ENCODE data around the gene RDH5.

RDH5 gene

GRCh38 chr12:55681142-55682077, 38.8 kb upstream of the RDH5 start:
- DNase-seq (ENCODE audit: low read depth), result peak; percentile 42
- H3K4me3 ChIP-seq (ENCODE audit: low read depth, low read length), result no peak overlapping the region
- TF ChIP-seq CTCF (conservative IDR thresholded peaks at IDR 0.05; ENCODE audit: low read depth, low read length), result peak; percentile 47

GRCh38 chr12:55682087-55682796, 38.0 kb upstream of the RDH5 start:
- H3K4me3 ChIP-seq (ENCODE audit: low read depth, low read length), result no peak overlapping the region
- no peak for DNase-seq (ENCODE audit: low read depth)
- TF ChIP-seq CTCF (conservative IDR thresholded peaks at IDR 0.05; ENCODE audit: low read depth, low read length), result no peak

DNA sequence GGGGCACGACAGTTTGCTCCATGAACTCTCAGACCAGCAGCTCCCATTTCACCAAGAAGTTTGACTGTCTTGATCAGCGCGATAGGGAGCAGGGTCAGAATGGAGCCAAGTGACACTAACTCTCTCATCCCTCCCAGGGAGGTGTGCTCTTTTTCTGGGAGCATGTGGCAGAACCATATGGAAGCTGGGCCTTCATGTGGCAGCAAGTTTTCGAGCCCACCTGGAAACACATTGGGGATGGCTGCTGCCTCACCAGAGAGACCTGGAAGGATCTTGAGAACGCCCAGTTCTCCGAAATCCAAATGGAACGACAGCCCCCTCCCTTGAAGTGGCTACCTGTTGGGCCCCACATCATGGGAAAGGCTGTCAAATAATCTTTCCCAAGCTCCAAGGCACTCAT, 36.5 kb upstream of the RDH5 start:
- no peak for DNase-seq (ENCODE audit: low read depth)
- H3K4me3 ChIP-seq (ENCODE audit: low read depth, low read length), result no peak overlapping the region
- no peak for TF ChIP-seq CTCF (conservative IDR thresholded peaks at IDR 0.05; ENCODE audit: low read depth, low read length)

GRCh38 chr12:55684761-55685370, 35.3 kb upstream of the RDH5 start:
- no peak for DNase-seq (ENCODE audit: low read depth)
- TF ChIP-seq CTCF (conservative IDR thresholded peaks at IDR 0.05; ENCODE audit: low read depth, low read length), result no peak
- no peak overlapping the region for H3K4me3 ChIP-seq (ENCODE audit: low read depth, low read length)

DNA sequence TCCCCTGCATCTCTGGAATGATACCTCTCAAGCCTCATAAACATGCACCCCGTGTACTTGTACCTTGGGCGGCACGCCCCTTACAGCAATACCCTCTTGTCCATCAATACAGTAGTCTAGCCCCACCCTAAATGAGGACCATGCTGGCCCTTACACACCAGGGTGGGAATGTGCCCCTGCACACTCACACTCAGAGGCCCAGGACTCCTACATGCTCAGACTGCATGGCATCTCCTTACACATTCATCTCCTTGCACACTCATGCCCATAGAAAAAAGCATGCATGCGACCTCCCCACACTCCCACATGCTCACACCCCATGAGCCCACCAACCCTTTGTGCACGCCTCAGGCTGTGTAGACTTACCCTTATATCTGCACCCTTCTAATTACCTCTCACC, 34.5 kb upstream of the RDH5 start:
- no peak for TF ChIP-seq CTCF (conservative IDR thresholded peaks at IDR 0.05; ENCODE audit: low read depth, low read length)
- no peak overlapping the region for H3K4me3 ChIP-seq (ENCODE audit: low read depth, low read length)
- DNase-seq (ENCODE audit: low read depth), result no peak

GRCh38 chr12:55686366-55687010, 33.7 kb upstream of the RDH5 start:
- no peak for DNase-seq (ENCODE audit: low read depth)
- TF ChIP-seq CTCF (conservative IDR thresholded peaks at IDR 0.05; ENCODE audit: low read depth, low read length), result no peak
- no peak overlapping the region for H3K4me3 ChIP-seq (ENCODE audit: low read depth, low read length)
